ENCODE results near the gene TTLL8.

The TTLL8 gene

DNA sequence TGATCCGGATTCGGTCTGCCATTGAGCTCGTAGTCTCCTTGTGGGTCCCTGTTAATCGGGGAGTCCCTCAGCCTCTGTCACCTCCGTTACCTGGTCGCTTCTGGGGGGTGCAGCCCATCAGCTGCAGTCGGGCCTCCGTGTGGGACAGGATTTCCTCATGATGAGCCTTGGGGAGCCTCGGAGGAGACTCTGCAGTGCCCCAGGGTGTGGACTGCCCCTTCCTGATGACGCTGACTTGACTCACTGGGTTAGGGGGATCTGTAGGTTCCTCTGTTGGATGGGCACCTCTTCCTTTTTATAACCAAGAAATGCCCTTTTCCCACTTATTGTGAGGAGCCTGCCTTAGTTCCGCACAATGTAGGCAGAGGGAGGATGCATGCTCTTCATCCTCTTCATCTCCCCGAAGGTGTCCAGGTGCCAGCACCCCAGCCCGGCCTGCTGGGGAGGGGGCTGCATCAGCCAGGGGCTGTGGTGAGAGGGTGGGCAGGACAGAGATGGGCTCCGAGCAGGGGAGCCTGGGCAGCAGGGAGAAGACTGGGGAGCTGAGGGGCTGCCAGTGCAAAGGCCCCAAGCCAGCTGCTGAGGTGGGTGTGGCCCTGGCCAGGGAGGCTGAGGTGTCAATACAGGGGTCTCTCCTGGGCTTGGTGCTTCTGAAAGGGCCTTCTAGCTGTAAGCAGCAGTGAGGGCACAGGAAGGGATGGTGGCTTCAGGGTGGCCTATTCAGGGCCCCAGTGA lies 13.5 kb upstream of the TTLL8 start:
- Histone ChIP-seq H3K27me3 (ENCODE audit: control insufficient read depth, insufficient read depth, low read length) (peaks cover 22% of the 10 kb centered on the region), H3K4me2 (ENCODE audit: low read length) (no peak overlapping the region), H3K9ac (ENCODE audit: low read depth, low read length) (no peak overlapping the region), H3K36me3 (ENCODE audit: insufficient read depth, low read length) (no peaks in the 10 kb centered on the region), H3K4me3 (ENCODE audit: low read length) (no peak overlapping the region), H3K4me1 (ENCODE audit: control insufficient read depth, insufficient read depth, low read length) (no peaks in the 10 kb centered on the region), H3K9me3 (replicated peaks; ENCODE audit: low read length) (no peaks in the 10 kb centered on the region)

DNA sequence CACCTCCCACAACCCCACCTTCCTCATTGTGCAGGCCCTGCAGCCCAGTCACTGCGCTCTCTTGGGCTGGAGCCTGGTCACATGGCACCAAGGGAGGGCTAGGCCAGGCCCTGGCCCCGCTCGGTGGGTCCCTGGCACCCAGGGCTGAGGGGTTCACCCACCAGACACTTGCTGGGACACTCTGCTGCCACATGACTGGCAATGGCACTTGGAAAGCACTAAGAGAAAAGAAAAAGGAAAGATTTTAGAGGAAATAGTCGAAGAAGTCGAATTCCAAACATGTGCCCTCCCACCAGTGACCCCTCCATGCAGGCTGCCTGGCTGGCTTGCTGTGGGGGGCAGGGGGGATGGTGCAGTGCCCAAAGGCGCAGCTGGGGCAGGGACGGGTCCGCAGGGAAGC lies 12.3 kb upstream of the TTLL8 start:
- no peaks in the 10 kb centered on the region for H3K36me3 ChIP-seq (ENCODE audit: insufficient read depth, low read length)
- no peak overlapping the region for H3K4me3 ChIP-seq (ENCODE audit: low read length)
- no peak overlapping the region for H3K9ac ChIP-seq (ENCODE audit: low read depth, low read length)
- no peaks in the 10 kb centered on the region for H3K4me1 ChIP-seq (ENCODE audit: control insufficient read depth, insufficient read depth, low read length)
- H3K27me3 ChIP-seq (ENCODE audit: control insufficient read depth, insufficient read depth, low read length): peaks cover 21% of the 10 kb centered on the region
- no peak overlapping the region for H3K4me2 ChIP-seq (ENCODE audit: low read length)
- H3K9me3 ChIP-seq (replicated peaks; ENCODE audit: low read length): no peaks in the 10 kb centered on the region

DNA sequence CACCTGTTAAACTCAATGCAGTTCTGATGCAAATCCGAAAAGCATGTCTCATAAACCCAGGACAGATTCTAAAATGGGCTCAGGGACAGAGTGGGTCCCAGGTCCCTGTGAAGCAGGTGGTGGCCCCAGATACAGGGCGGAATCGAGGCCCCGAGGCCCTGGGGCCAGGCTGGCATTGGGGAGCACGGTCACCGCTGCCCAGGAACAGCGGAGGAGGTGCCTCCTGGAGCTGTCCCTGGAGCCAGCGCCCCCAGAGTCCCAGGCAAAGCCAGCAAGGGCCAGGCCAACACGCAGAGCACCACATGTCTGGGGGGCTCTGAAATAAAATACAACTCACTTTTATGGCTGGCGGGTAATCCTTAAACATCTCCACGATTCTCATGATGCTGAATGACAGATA lies 10.0 kb upstream of the TTLL8 start:
- no peaks in the 10 kb centered on the region for H3K36me3 ChIP-seq (ENCODE audit: insufficient read depth, low read length)

DNA sequence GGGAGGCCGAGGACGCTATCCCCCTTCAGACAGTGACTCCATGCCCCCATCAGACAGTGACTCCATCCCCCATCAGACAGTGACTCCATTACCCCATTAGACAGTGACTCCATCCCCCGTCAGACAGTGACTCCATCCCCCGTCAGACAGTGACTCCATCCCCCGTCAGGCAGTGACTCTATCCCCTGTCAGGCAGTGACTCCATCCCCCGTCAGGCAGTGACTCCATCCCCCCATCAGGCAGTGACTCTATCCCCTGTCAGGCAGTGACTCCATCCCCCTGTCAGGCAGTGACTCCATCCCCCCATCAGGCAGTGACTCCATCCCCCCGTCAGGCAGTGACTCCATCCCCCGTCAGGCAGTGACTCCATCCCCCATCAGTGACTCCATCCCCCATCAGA lies 9.1 kb upstream of the TTLL8 start:
- no peaks in the 10 kb centered on the region for H3K4me1 ChIP-seq (ENCODE audit: control insufficient read depth, insufficient read depth, low read length)
- H3K36me3 ChIP-seq (ENCODE audit: insufficient read depth, low read length): no peaks in the 10 kb centered on the region
- H3K9ac ChIP-seq (ENCODE audit: low read depth, low read length): no peak overlapping the region

More for the DNA sequence above, 10.0 kb upstream of the TTLL8 start:
- no peaks in the 10 kb centered on the region for H3K4me1 ChIP-seq (ENCODE audit: control insufficient read depth, insufficient read depth, low read length)
- peaks cover 21% of the 10 kb centered on the region for H3K27me3 ChIP-seq (ENCODE audit: control insufficient read depth, insufficient read depth, low read length)
- H3K4me3 ChIP-seq (ENCODE audit: low read length): no peak overlapping the region
- H3K9ac ChIP-seq (ENCODE audit: low read depth, low read length): no peak overlapping the region
- no peaks in the 10 kb centered on the region for H3K9me3 ChIP-seq (replicated peaks; ENCODE audit: low read length)
- no peak overlapping the region for H3K4me2 ChIP-seq (ENCODE audit: low read length)

DNA sequence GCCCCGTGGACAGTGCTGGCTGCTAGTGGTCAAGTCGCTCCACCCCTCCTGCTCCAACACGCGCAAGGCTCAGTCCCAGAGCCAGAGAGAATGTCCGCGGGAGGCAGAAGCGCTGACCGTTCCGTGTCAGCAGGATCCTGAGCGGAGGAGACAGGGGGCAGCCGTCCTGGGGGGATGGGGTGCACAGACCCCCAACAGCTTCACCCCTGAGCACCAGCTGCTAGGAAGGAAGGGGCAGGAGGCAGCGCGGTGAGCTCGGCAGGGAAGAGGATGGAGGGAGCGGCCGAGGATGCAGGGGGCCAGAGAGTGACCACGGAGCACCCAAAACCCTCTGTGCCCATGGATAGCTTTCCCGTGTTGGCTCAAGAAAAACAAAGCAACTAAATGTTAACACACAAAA lies 6.4 kb upstream of the TTLL8 start:
- H3K9me3 ChIP-seq (replicated peaks; ENCODE audit: low read length): no peaks in the 10 kb centered on the region
- no peaks in the 10 kb centered on the region for H3K4me1 ChIP-seq (ENCODE audit: control insufficient read depth, insufficient read depth, low read length)
- no peak overlapping the region for H3K9ac ChIP-seq (ENCODE audit: low read depth, low read length)
- no peaks in the 10 kb centered on the region for H3K36me3 ChIP-seq (ENCODE audit: insufficient read depth, low read length)
- no peak overlapping the region for H3K4me3 ChIP-seq (ENCODE audit: low read length)
- H3K4me2 ChIP-seq (ENCODE audit: low read length): no peak overlapping the region
- H3K27me3 ChIP-seq (ENCODE audit: control insufficient read depth, insufficient read depth, low read length): peaks cover 34% of the 10 kb centered on the region

More for the DNA sequence above, 9.1 kb upstream of the TTLL8 start:
- Histone ChIP-seq H3K4me2 (ENCODE audit: low read length) (no peak overlapping the region), H3K9me3 (replicated peaks; ENCODE audit: low read length) (no peaks in the 10 kb centered on the region), H3K27me3 (ENCODE audit: control insufficient read depth, insufficient read depth, low read length) (peaks cover 21% of the 10 kb centered on the region), H3K4me3 (ENCODE audit: low read length) (no peak overlapping the region)

DNA sequence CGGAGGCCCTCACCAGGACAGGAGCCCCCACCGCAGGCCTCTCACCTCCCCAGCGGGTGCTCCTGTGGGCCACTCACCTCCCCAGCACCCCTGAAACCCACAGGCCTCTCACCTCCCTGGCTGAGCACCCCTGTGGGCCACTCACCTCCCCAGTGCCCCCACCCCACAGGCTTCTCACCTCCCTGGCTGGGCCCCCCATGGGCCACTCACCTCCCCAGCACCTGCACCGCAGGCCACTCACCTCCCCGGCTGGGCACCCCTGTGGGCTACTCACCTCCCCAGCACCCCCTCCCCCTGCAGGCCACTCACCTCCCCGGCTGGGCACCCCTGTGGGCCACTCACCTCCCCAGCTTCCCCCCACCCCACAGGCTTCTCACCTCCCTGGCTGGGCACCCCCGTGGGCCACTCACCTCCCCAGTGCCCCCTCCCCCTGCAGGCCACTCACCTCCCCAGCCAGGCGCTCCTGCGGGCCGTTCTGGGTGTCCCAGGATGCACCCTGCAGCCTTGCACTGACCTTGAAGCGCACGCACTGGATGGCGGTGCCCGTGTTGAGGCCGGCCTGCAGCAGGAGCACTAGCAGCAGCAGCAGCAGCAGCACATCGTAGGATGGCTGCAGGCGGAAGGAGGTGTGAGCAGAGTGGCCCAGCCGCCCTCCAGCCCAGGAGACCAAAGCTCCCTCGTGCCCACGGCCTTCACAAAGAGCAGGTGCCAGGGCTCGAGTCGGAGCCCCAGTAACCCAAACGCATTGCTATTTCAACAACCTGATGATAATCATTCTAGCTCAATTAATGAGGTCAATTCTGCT lies 5.7 kb upstream of the TTLL8 start:
- Histone ChIP-seq H3K4me2 (ENCODE audit: low read length) (no peak overlapping the region), H3K4me1 (ENCODE audit: control insufficient read depth, insufficient read depth, low read length) (no peaks in the 10 kb centered on the region), H3K9me3 (replicated peaks; ENCODE audit: low read length) (no peaks in the 10 kb centered on the region), H3K27me3 (ENCODE audit: control insufficient read depth, insufficient read depth, low read length) (peaks cover 41% of the 10 kb centered on the region), H3K36me3 (ENCODE audit: insufficient read depth, low read length) (no peaks in the 10 kb centered on the region), H3K4me3 (ENCODE audit: low read length) (no peak overlapping the region), H3K9ac (ENCODE audit: low read depth, low read length) (no peak overlapping the region)

DNA sequence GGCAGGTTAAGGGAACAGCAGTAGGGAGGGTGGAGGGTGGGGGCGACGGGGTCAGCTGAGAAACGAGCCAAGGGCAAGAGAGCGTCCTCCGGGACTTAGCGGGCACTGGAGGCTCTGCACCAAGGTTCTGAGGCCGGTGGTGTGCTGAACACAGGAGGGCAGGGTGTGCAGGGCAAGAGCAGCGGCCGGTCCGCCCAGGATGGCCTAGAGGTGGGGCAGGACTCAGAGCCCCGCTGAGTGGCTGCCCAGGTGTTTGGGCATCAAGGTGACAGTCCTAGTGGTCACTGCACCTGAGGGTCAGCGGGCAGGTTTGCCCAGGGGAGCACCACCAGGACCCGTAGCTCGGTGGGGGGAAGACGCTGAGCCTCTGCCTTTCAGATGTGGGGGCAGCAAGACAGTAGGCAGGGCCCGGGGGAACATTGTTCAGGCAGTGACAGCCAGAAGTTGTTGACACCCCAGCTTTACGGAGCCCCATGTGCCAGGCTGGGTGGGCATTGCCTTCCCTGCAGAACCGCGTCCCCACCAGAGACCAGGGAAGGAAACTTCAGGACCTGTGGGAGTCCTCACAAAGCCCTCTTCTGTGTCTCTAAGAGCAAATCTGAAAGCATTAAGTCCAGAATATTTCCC lies 4.5 kb upstream of the TTLL8 start:
- Histone ChIP-seq H3K4me3 (ENCODE audit: low read length) (no peak overlapping the region), H3K36me3 (ENCODE audit: insufficient read depth, low read length) (no peaks in the 10 kb centered on the region), H3K9me3 (replicated peaks; ENCODE audit: low read length) (no peaks in the 10 kb centered on the region), H3K27me3 (ENCODE audit: control insufficient read depth, insufficient read depth, low read length) (peaks cover 43% of the 10 kb centered on the region), H3K4me1 (ENCODE audit: control insufficient read depth, insufficient read depth, low read length) (no peaks in the 10 kb centered on the region), H3K4me2 (ENCODE audit: low read length) (no peak overlapping the region), H3K9ac (ENCODE audit: low read depth, low read length) (no peak overlapping the region)

DNA sequence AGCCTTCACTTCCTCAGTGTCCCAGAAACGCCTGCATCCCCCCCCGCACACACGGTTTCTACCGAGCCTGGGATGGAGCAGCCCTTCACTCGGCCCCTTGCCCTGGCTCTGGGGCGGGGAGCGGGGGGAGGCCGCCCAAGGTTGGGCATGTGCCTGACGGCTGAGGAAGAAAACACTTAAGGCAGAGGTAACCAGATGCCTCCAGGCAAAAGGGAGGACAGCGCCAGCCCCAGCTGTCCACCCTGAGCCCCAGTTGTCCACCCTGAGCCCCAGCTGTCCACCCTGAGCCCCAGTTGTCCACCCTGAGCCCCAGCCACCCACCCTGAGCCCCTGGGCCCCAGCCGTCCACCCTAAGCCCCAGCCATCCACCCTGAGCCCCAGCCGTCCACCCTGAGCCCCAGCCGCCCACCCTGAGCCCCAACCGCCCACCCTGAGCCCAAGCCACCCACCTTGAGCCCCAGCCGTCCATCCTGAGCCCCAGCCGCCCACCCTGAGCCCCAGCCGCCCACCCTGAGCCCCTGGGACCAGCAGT lies 3.8 kb upstream of the TTLL8 start:
- Histone ChIP-seq H3K36me3 (ENCODE audit: insufficient read depth, low read length) (no peaks in the 10 kb centered on the region), H3K4me2 (ENCODE audit: low read length) (no peak overlapping the region), H3K4me1 (ENCODE audit: control insufficient read depth, insufficient read depth, low read length) (no peaks in the 10 kb centered on the region), H3K4me3 (ENCODE audit: low read length) (no peak overlapping the region), H3K9ac (ENCODE audit: low read depth, low read length) (no peak overlapping the region), H3K27me3 (ENCODE audit: control insufficient read depth, insufficient read depth, low read length) (peaks cover 45% of the 10 kb centered on the region), H3K9me3 (replicated peaks; ENCODE audit: low read length) (no peaks in the 10 kb centered on the region)

DNA sequence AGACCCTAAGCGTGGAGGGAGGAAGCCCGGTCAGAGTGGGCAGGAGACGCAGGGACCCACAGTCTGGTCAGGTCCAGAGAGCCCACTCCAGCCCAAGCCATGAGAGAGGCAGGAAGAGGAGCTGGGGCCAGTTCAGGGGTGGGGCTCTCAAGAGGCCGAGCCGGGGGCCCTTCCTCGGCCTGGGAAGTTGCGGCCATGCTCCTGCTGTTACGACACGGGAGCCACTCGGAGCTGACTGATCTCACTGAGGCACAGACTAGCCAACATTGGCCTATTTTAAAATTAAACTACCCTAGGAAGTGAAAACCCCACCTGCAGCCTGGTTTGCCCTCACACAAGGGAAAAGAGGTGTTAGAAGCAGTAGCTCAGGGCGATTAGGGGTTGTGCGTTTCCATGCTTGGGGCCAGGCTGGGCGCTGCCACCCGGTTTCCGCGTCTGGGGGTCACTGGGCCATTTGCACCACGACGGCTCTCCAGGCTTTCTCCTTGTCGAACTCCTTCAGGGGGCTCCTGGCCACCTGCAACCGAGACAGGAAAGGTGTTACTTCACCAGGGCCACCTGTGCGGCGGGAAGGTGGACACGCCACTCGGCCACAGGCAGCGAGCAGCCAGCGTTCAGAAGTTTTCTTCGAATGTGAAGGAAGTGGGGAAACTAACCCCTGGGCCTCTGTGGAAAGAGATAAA lies 3.2 kb upstream of the TTLL8 start:
- Histone ChIP-seq H3K9me3 (replicated peaks; ENCODE audit: low read length) (no peaks in the 10 kb centered on the region), H3K4me1 (ENCODE audit: control insufficient read depth, insufficient read depth, low read length) (no peaks in the 10 kb centered on the region), H3K9ac (ENCODE audit: low read depth, low read length) (no peak overlapping the region), H3K27me3 (ENCODE audit: control insufficient read depth, insufficient read depth, low read length) (peaks cover 49% of the 10 kb centered on the region), H3K4me2 (ENCODE audit: low read length) (no peak overlapping the region), H3K36me3 (ENCODE audit: insufficient read depth, low read length) (no peaks in the 10 kb centered on the region), H3K4me3 (ENCODE audit: low read length) (no peak overlapping the region)

DNA sequence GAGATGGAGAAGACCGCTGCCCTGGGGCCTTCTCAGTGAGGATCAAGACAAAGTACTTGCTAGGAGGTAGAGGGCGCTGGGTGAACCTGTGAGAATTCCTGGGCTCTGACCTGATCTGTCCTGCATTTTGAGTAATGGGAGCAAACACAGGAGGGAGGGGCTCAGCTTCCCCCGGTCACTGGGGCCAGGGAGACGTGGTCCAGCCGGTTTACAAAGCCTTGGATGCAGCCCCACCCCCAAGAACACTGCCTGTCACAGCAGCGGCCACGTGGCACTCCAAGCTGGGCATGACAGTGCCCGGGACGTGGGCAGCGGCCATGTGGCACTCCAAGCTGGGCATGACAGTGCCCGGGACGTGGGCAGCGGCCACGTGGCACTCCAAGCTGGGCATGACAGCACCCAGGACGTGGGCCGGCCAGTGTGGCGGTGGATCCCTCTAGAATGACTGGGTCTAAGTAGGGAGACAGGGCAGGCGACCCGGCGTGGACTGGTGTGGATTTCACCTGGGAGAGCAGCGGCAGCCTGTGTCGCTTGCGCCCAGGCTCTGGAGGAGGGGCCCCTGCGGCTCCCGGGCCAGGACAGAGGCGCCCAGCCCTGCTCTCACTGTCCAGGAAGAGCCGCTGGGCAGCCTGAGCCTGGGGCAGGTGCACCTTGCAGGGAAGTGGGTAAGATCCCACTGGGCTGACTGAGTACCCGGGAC lies 2.5 kb upstream of the TTLL8 start:
- Histone ChIP-seq H3K4me2 (ENCODE audit: low read length) (no peak overlapping the region), H3K36me3 (ENCODE audit: insufficient read depth, low read length) (no peaks in the 10 kb centered on the region), H3K4me3 (ENCODE audit: low read length) (no peak overlapping the region), H3K9ac (ENCODE audit: low read depth, low read length) (no peak overlapping the region), H3K27me3 (ENCODE audit: control insufficient read depth, insufficient read depth, low read length) (peaks cover 46% of the 10 kb centered on the region), H3K4me1 (ENCODE audit: control insufficient read depth, insufficient read depth, low read length) (no peaks in the 10 kb centered on the region), H3K9me3 (replicated peaks; ENCODE audit: low read length) (no peaks in the 10 kb centered on the region)

DNA sequence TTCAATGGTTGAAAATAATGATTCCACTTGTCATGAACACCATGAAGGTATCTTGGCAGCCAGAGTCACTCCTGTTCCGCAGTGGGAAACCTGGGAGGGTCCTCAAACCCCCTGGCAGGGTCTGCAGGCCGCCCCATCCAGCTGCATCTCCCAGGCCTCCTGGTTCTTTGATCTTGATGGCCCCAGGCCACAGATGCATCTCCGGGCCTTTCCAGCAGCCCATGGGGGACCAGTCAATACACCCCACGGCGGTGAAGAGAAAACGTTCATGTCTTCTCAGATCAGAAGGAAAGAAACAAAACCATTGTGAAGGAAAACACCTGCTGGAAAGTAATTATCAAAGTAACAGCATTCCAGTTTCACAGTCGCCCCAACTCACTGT lies 1.8 kb upstream of the TTLL8 start:
- Histone ChIP-seq H3K36me3 (ENCODE audit: insufficient read depth, low read length) (no peaks in the 10 kb centered on the region), H3K27me3 (ENCODE audit: control insufficient read depth, insufficient read depth, low read length) (peaks cover 41% of the 10 kb centered on the region)

More for the DNA sequence above, 1.8 kb upstream of the TTLL8 start:
- Histone ChIP-seq H3K4me2 (ENCODE audit: low read length) (no peak overlapping the region), H3K4me3 (ENCODE audit: low read length) (no peak overlapping the region), H3K9ac (ENCODE audit: low read depth, low read length) (no peak overlapping the region), H3K4me1 (ENCODE audit: control insufficient read depth, insufficient read depth, low read length) (no peaks in the 10 kb centered on the region), H3K9me3 (replicated peaks; ENCODE audit: low read length) (no peaks in the 10 kb centered on the region)

Measured in skeletal muscle satellite cell (primary cell).